ENCODE data around the gene CAMK1D.
"Not testable (repeated sequence)": the region's sequence is repeated elsewhere in the genome, so short reads cannot be mapped to it uniquely, and the experiment has no call there.

CAMK1D gene

GRCh38 chr10:12730809-12731519, 381.6 kb downstream of the CAMK1D start:
- DNase-seq: no peak

- DNase-seq: no peak
Measured at GRCh38 chr10:12733271-12733670, 383.9 kb downstream of the CAMK1D start.

GRCh38 chr10:12735843-12736462, 386.6 kb downstream of the CAMK1D start:
- DNase-seq: no peak

GRCh38 chr10:12740813-12741212, 391.5 kb downstream of the CAMK1D start:
- no peak for DNase-seq

- DNase-seq: no peak
Measured at GRCh38 chr10:12741360-12741804, 392.0 kb downstream of the CAMK1D start.

GRCh38 chr10:12742771-12743170, 393.4 kb downstream of the CAMK1D start:
- DNase-seq: no peak

GRCh38 chr10:12743466-12743865, 394.1 kb downstream of the CAMK1D start:
- not testable (repeated sequence) for DNase-seq

- DNase-seq: no peak
Measured at GRCh38 chr10:12743941-12744340, 394.6 kb downstream of the CAMK1D start.

- DNase-seq: no peak
Measured at GRCh38 chr10:12748186-12748585, 398.8 kb downstream of the CAMK1D start.

- no peak for DNase-seq
Measured at GRCh38 chr10:12749760-12750478, 400.6 kb downstream of the CAMK1D start.

- DNase-seq: no peak
Measured at GRCh38 chr10:12750526-12751201, 401.3 kb downstream of the CAMK1D start.

- DNase-seq: no peak
Measured at GRCh38 chr10:12755075-12755474, 405.7 kb downstream of the CAMK1D start.

GRCh38 chr10:12757351-12757750, 408.0 kb downstream of the CAMK1D start:
- no peak for DNase-seq

GRCh38 chr10:12758271-12758670, 408.9 kb downstream of the CAMK1D start:
- DNase-seq: no peak

GRCh38 chr10:12766223-12766622, 416.9 kb downstream of the CAMK1D start:
- no peak for DNase-seq

- DNase-seq: no peak
Measured at GRCh38 chr10:12768156-12769100, 419.1 kb downstream of the CAMK1D start.

GRCh38 chr10:12769323-12770044, 420.1 kb downstream of the CAMK1D start:
- no peak for DNase-seq

- no peak for DNase-seq
Measured at GRCh38 chr10:12771981-12772760, 422.8 kb downstream of the CAMK1D start.

GRCh38 chr10:12772797-12773587, 423.6 kb downstream of the CAMK1D start:
- no peak for DNase-seq
